ENCODE measurements around the gene MXD4. TPM values are rescaled to one million over a fixed set of nuclear protein-coding genes. Genes with fewer than 3 reads are reported as not detected.

Gene MXD4, protein sequence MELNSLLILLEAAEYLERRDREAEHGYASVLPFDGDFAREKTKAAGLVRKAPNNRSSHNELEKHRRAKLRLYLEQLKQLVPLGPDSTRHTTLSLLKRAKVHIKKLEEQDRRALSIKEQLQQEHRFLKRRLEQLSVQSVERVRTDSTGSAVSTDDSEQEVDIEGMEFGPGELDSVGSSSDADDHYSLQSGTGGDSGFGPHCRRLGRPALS
- 46.0 and 59.5 TPM in 2 replicates for polyA plus RNA-seq (2011; rRNA removed)
- polyA minus RNA-seq (2011; rRNA and poly(A)+ RNA removed), result 45.4 and 58.6 TPM in 2 replicates

DNA sequence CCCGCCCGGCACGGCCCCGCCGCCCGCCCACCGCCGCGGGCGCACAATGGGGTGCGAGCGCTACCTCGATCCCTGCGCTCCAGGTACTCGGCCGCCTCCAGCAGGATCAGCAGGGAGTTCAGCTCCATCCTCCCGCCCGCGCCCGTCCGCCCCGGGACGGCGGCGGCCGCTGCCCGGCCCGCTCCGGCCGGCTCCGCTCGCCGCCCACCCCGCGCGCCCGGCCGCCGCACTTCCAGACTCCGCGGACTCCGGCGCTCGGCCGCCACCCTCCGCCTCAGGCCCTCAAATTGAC, at the start of gene MXD4:
MXD4 (minus strand) TSS at position 257 of the 292 bp plus-strand sequence; CDS start at position 128, 129 bp downstream.
- ChIA-PET CTCF (no interaction called here), POLR2A (interaction anchor here (0.6 to 1.5 kb wide), 19 partner anchors 10 to 229 kb away, joined by 3 to 10 read pairs (median 4); partner anchors contain the start of genes HAUS3, POLN and RNF4)
- H3K27me3 ChIP-seq (ENCODE audit: control insufficient read depth, insufficient read depth, low read length), result no peaks in the 10 kb centered on the region

DNA sequence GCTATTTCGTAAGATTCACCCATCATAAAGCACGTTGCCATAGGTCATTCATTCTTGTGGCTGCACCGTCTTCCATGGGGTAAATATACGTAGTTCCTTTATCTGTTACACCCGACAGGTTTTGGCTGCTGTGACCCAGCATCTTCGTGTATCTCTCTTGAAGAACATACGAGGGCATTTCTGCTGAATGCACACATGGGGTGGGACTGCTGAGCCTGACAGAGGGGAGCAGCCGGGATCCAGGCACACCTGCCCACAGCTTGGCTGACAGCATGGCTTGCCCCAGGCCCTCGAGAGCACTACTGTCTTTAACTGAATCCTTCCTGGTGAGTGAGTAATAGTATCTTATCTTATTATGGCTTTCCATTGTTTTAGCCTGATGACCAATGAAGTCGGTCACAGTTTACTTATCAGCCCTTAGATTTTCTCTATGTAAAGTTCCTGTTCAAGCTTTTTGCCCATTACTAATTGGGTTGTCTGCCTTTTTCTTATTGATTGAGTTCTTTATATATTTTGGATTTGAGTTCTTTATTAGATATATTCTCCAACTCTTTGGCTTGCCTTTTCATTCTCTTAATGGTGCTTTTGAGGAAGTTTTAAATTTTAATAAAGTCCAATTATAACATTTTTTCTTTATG, 45.0 kb upstream of the MXD4 start:
- TF ChIP-seq, protein P1, sequence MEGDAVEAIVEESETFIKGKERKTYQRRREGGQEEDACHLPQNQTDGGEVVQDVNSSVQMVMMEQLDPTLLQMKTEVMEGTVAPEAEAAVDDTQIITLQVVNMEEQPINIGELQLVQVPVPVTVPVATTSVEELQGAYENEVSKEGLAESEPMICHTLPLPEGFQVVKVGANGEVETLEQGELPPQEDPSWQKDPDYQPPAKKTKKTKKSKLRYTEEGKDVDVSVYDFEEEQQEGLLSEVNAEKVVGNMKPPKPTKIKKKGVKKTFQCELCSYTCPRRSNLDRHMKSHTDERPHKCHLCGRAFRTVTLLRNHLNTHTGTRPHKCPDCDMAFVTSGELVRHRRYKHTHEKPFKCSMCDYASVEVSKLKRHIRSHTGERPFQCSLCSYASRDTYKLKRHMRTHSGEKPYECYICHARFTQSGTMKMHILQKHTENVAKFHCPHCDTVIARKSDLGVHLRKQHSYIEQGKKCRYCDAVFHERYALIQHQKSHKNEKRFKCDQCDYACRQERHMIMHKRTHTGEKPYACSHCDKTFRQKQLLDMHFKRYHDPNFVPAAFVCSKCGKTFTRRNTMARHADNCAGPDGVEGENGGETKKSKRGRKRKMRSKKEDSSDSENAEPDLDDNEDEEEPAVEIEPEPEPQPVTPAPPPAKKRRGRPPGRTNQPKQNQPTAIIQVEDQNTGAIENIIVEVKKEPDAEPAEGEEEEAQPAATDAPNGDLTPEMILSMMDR (IDR thresholded peaks at IDR 0.05; ENCODE audit: low read depth, low read length), result no peak
- Histone ChIP-seq H3K27me3 (ENCODE audit: control insufficient read depth, insufficient read depth, low read length) (peaks cover 4% of the 10 kb centered on the region), H3K4me3 (ENCODE audit: low read depth, low read length) (no peak overlapping the region), H3K27ac (ENCODE audit: low read depth, low read length) (no peak overlapping the region), H3K9me3 (ENCODE audit: control insufficient read depth, insufficient read depth, low read length) (peaks cover 42% of the 10 kb centered on the region)
- POLR2A ChIA-PET, result no interaction called here
- no peak for DNase-seq (ENCODE audit: low read depth, low spot score)
- CTCF ChIA-PET, result no interaction called here

More for the DNA sequence above, at the start of gene MXD4:
- TF ChIP-seq, protein P1 (IDR thresholded peaks at IDR 0.05; ENCODE audit: low read depth, low read length), result no peak
- no peak for DNase-seq (ENCODE audit: low read depth, low spot score)
- Histone ChIP-seq H3K27ac (ENCODE audit: low read depth, low read length) (peak within 1 kb of the TSS; percentile 87), H3K4me3 (ENCODE audit: low read depth, low read length) (peak within 1 kb of the TSS; percentile 83), H3K9me3 (ENCODE audit: control insufficient read depth, insufficient read depth, low read length) (no peaks in the 10 kb centered on the region; the same call in 1 of the 2 replicates)

DNA sequence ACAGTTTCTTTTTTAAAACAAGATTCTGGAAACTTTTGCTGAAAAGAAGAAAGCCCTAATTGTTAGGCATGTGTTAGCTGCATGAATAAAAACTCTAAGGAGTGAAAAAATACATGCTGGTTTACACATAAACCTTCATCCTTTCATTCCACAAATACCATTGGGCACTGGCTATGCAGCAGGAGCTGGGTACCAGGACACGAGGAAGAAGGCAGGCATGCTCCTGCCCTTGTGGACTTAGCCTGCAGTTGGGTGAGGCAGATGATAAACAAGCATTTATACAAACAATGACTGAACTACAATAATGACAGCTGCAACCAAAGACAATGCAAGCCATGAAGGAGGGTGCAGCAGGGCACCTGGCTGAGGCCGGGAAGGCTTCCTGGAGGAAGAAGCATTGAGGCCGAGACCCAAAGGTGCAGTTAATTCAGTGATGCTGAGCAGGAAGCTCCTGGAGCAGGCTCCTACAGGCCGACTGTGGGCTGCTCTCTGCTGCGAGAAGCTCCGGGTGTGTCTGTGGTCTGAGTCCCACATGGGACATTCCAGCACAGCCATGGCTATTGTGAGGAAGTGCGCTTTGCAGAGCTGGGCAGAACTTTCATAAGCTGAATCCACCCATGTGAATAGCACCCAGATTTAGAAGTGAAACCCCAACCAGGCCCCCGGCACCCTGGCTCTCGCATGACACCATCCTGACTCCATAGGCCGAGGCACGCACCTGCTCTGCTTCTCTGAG, 44.0 kb upstream of the MXD4 start:
- no peak overlapping the region for H3K4me3 ChIP-seq (ENCODE audit: low read depth, low read length)
- TF ChIP-seq, protein P1 (IDR thresholded peaks at IDR 0.05; ENCODE audit: low read depth, low read length), result no peak
- ChIA-PET POLR2A (no interaction called here), CTCF (no interaction called here)
- no peak for DNase-seq (ENCODE audit: low read depth, low spot score)
- H3K27ac ChIP-seq (ENCODE audit: low read depth, low read length), result no peak overlapping the region
- H3K9me3 ChIP-seq (ENCODE audit: control insufficient read depth, insufficient read depth, low read length), result peaks cover 47% of the 10 kb centered on the region
- H3K27me3 ChIP-seq (ENCODE audit: control insufficient read depth, insufficient read depth, low read length), result peaks cover 4% of the 10 kb centered on the region

DNA sequence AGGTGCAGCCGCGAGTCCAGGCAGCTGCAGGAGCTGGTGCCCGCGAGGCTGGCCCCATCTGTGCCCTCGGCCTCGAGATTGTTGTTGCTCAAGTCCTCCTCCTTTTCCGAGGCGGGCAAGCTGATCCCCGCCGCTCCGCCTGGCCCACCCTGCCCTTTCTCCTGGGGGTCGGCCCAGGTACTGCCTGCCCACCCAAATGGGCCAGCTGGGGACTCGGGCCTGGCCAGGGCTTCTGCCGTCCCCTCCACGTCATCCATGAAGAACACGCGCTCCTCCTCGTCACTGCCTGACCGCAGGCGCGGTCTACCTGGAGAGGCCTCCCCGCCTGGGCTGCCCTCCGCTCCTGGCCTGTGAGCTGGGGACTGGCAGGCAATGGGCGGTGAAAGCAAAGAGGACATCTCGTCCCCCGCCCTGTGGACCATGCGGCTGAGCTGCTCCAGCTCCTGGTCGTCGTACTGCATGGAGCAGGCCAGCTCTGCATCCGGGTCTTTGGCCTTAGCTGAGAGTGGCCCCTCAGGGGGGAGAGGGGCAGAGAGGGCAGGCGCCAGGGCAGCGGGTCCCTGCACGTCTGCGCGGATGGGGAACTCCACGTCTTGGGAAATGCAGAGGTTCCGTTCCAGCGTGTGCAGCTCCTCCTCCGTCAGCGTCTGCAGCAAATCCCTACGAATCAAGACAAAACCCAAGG, 43.1 kb upstream of the MXD4 start:
- ChIA-PET CTCF (no interaction called here), POLR2A (no interaction called here)
- no peak overlapping the region for H3K27ac ChIP-seq (ENCODE audit: low read depth, low read length)
- H3K9me3 ChIP-seq (ENCODE audit: control insufficient read depth, insufficient read depth, low read length), result peaks cover 50% of the 10 kb centered on the region
- peaks cover 8% of the 10 kb centered on the region for H3K27me3 ChIP-seq (ENCODE audit: control insufficient read depth, insufficient read depth, low read length)
- H3K4me3 ChIP-seq (ENCODE audit: low read depth, low read length), result no peak overlapping the region
- TF ChIP-seq, protein P1 (IDR thresholded peaks at IDR 0.05; ENCODE audit: low read depth, low read length), result no peak
- DNase-seq (ENCODE audit: low read depth, low spot score), result no peak

Measured in AG04450 (cell line).